GM19099 (cell line): ENCODE results near the gene TMEM108.
A peak's percentile ranks its signal among the peaks of the same experiment; 100 is the strongest.

Source experiments
- POLR2A ChIP-seq: IDR thresholded peaks from 3 replicates; pipeline ENCODE4 v1.6.1; 2011; ENCODE audit warnings: low read depth; ENCODE audit not compliant: insufficient read length; ENCODE audit errors: extremely low read depth

TMEM108 gene

DNA sequence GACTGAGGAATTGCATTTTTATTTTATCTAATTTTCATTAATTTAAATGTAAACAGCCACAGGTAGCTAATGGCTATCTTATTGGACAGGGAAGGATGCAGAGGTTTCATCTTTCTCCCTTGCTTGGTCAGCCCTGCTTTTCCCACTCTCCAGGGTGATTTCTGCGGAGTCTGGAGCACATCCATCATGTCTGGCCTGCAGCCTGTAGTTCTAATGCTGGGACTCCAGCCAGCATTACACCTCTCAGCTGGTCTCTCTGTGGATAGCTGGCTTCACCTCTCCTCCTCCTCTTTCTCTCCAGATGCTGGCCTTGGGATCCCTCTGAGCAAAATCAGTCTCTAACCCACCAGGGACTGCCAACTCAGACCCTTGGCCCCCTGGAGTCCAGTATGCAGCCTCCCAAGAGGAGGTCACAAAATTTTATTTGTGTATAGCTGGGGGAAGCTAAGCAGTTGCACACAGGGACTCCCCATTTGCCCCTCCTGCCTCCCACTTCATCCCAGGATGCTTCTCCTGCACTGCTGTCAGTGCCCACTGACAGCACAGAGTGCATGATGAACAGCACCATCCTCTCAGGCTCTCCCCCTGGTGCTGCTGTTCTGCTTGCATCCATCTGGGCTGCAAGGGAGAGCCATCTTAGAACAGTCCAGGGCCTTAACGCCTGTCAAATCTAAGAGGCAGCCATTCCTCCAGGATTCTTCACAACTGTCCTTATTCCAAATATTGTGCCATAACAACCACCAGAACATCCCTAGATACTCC is 363.4 kb downstream of the TMEM108 start:
- TF ChIP-seq POLR2A, result no peak

DNA sequence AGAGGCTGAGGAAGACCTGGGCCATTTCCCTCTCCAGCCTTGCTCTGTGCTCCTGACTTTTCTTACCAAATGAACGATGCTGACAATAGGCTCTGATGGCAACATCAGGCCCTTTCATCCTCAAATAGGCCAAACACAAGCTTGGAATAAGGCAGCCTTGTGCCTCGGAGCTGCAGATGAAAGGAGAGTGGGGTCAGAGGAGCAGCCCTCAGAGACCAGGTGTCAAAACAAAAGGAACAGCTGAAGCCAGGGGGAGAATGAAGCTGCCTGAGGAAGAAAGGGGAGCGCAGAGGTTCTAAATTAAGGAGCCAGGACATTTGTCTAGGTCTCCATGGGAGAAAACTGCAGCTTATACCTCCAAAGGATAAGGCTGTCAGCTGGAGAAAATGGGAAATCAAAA is 366.7 kb downstream of the TMEM108 start:
- no peak for TF ChIP-seq POLR2A

DNA sequence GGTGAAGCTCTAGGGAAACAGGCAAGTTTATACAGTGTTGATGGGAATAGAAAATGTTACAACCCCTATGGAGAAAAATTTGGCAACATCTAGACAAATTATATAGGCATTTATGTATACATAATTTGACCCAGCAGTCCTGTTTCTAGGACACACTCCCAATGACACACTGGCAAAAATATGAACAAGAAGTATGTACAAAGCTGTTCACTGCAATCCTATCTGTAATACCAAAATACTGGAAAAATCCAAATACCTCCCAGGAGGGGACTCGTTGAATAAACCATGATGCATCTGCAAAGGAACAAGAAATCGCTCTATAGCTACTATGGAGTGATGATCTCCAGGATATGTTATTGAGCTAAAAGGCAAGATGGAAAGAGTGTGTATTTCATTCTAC is 370.2 kb downstream of the TMEM108 start:
- TF ChIP-seq POLR2A, result no peak

DNA sequence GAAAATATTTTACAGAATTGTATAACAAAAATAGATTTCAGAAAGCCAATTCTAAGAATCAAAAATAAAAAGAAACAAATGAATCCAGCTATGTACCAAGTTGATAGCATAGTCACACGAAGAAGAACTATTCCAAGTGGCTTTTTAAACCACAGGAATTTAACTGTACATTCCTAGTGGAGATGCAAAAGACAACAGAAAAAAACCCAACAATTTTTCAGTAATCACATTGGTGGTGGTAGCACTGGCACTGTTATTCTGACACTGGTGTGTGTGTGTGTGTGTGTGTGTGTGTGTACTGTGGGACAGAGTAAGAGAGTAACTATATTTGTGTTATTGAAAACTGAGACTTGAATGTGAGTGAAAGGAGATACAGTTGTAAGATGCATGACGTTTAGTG is 370.8 kb downstream of the TMEM108 start:
- no peak for TF ChIP-seq POLR2A

DNA sequence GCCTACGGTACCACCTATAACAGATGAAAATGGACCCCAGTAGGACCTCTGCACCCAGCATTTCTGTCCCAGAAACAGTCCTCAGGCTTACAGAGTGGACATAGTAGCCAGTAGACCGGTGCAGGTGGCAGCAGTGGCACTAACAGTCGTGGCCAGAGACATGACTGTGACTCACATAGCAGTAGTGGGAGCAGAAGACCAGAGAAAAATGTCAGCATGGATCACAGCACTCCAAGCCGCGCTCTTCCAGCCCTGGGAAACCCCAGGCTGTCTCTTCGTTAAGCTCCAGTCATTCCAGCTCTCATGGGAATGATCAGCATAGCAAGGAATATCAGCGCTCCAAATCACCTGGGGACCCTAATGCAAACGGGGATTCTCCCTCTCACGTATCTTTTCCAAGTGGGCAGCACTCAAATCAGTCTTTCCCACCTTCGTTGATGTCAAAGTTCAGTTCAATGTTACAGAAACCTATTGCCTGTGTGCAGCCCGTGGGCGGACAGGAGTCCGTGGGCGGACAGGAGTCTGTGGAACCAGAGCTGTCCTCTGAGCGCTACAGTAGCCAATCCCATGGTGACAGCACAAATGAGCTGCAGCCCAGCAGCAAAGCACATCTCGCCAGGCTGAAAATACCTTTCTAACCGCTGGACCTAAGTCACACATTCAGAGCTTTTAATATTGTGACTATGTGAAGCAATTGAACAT is 372.2 kb downstream of the TMEM108 start:
- TF ChIP-seq POLR2A, result no peak

DNA sequence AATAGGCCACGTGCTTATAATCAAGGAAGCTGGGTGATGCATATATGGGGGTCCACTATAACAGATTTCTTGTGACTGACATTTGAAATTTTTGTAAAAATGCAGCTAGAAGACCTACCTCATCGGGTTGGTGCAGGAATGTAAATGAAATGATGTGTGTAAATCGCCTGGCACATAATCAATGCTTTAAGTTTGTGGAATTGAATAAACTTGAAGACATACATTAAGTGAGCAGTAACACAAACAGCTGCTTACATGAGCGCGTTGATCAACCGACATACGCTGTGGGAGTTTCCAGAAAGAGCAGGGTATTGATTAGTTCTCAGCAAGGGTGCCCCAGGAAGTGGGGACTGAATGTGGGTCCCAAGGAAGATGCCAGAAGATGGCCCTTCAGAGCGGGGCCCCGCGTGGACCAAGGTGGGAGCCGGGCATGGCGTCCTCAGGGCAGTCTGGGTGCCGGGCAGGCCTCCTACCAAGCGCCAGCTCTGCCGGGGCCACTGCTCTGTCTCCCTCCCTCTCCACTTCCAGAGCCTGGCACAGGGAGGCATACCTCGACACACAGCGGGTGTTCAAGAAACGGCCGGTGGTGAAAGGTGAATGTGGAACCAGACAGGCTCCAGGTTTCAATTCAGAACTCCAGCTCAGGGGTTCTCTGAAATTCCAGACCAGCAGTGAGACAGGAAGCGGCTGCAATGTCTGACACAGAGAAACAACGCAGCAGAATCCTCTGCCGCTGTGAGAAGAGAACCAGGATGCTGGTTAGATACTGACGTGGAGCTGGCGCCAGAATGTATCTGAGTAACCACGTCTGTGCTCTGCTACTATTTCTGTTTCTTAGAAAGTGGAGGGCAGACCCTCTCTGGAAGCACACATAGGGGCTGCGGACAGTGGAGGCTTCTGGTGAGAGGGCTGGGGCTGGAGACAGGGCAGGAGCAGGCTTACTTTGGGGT is 374.3 kb downstream of the TMEM108 start:
- no peak for TF ChIP-seq POLR2A

GRCh38 chr3:133413161-133414020 is 375.2 kb downstream of the TMEM108 start:
- no peak for TF ChIP-seq POLR2A

DNA sequence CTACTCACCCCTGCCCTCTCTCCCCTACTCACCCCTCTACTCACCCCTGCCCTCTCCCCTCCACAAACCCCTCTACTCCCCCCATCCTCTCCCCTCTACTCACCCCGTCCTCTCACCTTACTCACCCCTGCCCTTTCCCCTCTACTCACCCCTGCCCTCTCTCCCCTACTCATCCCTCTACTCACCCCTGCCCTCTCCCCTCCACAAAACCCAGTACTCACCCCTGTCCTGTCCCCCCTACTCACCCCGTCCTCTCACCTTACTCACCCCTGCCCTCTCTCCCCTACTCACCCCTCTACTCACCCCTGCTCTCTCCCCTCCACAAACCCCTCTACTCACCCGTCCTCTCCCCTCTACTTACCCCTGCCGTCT is 375.8 kb downstream of the TMEM108 start:
- TF ChIP-seq POLR2A, result no peak

GRCh38 chr3:133418361-133418760 is 380.2 kb downstream of the TMEM108 start:
- no peak for TF ChIP-seq POLR2A

DNA sequence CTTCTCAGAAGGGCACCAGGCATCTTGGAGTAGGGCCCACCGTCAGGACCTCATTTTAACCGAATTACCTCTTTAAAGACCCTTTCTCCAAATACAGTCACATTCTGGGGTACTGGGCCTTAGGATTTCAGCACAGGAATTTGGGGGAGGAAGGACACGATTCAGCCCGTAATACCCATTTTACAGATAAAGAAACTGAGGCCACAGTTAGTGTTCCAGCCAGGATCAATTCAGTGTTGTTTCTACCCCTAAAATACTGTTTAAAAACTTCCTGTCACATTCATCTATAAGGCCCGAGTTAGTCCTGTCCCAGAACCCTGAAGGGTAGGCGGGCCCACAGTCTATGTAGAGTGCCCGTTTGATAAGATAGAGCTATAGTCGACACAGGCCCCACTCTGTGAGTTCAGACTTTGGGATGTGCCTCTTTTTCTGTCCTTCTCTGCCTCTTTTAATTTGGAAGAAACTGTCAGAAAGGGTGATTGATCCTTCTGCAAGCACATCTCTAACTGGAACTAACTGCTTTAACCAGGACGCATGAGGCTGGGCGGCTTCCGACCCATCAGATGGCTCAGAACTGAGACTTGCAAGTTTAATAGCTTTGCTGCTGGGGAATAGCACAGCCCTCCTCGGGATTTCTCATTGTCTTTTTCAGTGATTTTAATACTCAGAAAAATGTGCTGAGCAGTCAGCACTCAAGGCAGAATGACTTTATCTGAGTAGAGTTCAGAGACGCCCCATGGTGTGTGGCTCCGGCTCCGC is 381.1 kb downstream of the TMEM108 start:
- TF ChIP-seq POLR2A, result no peak

DNA sequence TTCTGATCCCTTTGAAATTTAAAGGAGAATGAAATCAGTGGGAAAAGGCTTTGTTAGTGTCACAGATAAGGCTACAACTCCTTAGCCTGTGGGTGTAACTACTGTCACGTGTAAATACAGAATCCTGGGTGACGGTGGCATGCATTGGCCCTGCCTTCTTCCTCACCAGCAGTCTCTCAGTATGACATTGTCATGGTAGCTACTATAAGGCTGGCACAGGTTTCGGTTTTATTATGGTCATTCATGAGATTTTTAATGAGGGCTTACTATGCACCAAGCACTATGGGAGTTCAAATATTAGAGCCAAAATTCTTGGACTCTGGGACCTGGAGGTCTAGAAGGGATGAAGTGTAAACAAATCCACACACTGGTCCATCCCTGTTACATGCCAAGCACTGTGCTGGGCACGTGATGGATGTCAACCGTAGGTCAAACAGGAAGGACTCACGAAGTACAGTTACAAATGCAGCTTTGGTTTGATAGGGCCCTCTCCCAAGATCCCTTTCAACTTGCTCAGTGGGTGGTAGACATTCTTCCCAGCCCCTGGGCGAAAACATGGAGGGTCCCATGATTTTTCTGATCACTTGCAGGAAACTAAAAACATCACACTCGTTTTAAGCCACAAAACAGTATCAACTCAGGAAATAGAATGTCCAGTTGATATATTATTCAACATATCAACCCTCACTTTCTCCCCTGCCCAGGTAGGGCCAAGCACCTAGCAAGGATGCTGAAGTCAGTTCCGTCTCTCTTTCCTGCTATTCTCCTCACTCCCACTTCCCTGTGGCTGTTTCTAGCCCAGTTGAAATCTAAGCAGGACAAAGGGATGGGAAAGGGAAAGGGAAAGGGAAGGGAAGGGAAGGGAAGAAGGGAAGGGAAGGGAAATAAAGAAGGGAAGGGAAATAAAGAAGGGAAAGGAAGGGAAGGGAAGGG is 387.0 kb downstream of the TMEM108 start:
- peak; percentile 74 for TF ChIP-seq POLR2A

- TF ChIP-seq POLR2A, result no peak
Observed at GRCh38 chr3:133425898-133426297, 387.7 kb downstream of the TMEM108 start.

- TF ChIP-seq POLR2A, result no peak
Observed at GRCh38 chr3:133426721-133427120, 388.5 kb downstream of the TMEM108 start.

- TF ChIP-seq POLR2A, result no peak
Observed at GRCh38 chr3:133428552-133428951, 390.4 kb downstream of the TMEM108 start.
